ENCODE measurements around the gene DCN. TPM values are rescaled to one million over a fixed set of nuclear protein-coding genes. Genes with fewer than 3 reads are reported as not detected.

Gene DCN
- total RNA-seq, 1 donor from 2014 or later = 57.4 TPM

- ATAC-seq = no peak
Observed at GRCh38 chr12:91133871-91134270, 48.7 kb downstream of the DCN start.

- no peak for ATAC-seq
Observed at GRCh38 chr12:91129662-91130362, 52.8 kb downstream of the DCN start.

GRCh38 chr12:91127751-91128150, 54.9 kb downstream of the DCN start:
- peak; percentile 18 for ATAC-seq

- ATAC-seq = no peak
Observed at GRCh38 chr12:91127306-91127705, 55.3 kb downstream of the DCN start.

GRCh38 chr12:91126516-91126915, 56.1 kb downstream of the DCN start:
- ATAC-seq = peak; percentile 62

- ATAC-seq = no peak
Observed at GRCh38 chr12:91123236-91123916, 59.2 kb downstream of the DCN start.

GRCh38 chr12:91120781-91121180, 61.8 kb downstream of the DCN start:
- ATAC-seq = no peak

- peak; percentile 91 for ATAC-seq
Observed at GRCh38 chr12:91119089-91119488, 63.5 kb downstream of the DCN start.

- no peak for ATAC-seq
Observed at GRCh38 chr12:91113621-91114020, 69.0 kb downstream of the DCN start.

- ATAC-seq = no peak
Observed at GRCh38 chr12:91111366-91112325, 71.0 kb downstream of the DCN start, which contains the start of gene LUM. Gene LUM (minus strand): TSS chr12:91111494. CDS start chr12:91108979, 2,515 bp downstream.

- no peak for ATAC-seq
Observed at GRCh38 chr12:91110311-91110924, 72.2 kb downstream of the DCN start.

GRCh38 chr12:91109581-91110310, 72.9 kb downstream of the DCN start:
- ATAC-seq = no peak

GRCh38 chr12:91109148-91109564, 73.5 kb downstream of the DCN start:
- ATAC-seq = peak; percentile 56

- ATAC-seq = no peak
Observed at GRCh38 chr12:91108196-91108755, 74.3 kb downstream of the DCN start.

- ATAC-seq = no peak
Observed at GRCh38 chr12:91106283-91106682, 76.3 kb downstream of the DCN start.

GRCh38 chr12:91105807-91106206, 76.8 kb downstream of the DCN start:
- ATAC-seq = no peak

- ATAC-seq = no peak
Observed at GRCh38 chr12:91104812-91105466, 77.7 kb downstream of the DCN start.

- no peak for ATAC-seq
Observed at GRCh38 chr12:91103624-91104023, 79.0 kb downstream of the DCN start.

GRCh38 chr12:91103101-91103500, 79.5 kb downstream of the DCN start:
- no peak for ATAC-seq

GRCh38 chr12:91100906-91101305, 81.7 kb downstream of the DCN start:
- ATAC-seq = no peak

- no peak for ATAC-seq
Observed at GRCh38 chr12:91099836-91100235, 82.8 kb downstream of the DCN start.
